NCI-H526 (cell line): ENCODE data around the gene PGM5.
A peak's percentile ranks its signal among the peaks of the same experiment; 100 is the strongest.

Source experiments
- DNase-seq, 2 experiments: peaks; one replicate each; lab custom pipeline; 2025; lab: John Stamatoyannopoulos, UW

PGM5 gene

DNA sequence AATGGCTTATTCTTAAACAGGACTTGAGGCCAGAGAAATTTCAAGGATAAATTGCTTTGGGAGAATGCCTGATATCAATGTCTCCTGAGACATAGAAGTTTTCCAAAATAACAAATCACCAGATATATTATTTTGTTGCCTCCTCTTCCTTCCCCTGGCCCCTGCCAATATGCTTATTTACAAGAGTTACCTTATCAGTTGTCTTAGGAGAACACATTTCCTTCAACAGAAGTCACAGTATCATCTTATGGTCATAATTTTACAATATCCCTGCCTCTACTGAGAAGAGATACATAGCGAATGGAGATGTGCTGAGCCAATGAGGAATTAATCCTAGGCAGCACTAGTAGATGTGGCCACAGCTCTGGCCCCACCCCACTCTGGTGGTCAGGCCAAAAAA is 141.2 kb downstream of the PGM5 start:
- DNase-seq = no peak

DNA sequence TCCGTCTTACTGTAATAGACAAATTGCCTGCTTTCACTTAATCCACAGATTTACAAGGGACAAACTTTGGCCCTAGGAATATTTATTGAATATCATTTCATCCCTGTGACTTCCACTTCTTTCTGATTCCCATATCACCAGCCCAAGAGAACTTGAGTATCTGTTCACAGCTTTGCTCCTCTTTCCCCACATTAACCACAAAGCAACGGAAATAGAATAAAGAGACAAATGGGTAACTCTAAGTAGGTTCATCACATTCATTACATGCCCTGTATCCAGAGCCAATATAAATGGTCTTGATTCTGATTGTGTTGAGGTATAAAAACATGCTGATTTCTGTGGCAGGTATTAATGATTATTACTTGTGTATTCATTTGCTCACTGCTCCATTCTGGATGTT is 142.4 kb downstream of the PGM5 start:
- no peak for DNase-seq

DNA sequence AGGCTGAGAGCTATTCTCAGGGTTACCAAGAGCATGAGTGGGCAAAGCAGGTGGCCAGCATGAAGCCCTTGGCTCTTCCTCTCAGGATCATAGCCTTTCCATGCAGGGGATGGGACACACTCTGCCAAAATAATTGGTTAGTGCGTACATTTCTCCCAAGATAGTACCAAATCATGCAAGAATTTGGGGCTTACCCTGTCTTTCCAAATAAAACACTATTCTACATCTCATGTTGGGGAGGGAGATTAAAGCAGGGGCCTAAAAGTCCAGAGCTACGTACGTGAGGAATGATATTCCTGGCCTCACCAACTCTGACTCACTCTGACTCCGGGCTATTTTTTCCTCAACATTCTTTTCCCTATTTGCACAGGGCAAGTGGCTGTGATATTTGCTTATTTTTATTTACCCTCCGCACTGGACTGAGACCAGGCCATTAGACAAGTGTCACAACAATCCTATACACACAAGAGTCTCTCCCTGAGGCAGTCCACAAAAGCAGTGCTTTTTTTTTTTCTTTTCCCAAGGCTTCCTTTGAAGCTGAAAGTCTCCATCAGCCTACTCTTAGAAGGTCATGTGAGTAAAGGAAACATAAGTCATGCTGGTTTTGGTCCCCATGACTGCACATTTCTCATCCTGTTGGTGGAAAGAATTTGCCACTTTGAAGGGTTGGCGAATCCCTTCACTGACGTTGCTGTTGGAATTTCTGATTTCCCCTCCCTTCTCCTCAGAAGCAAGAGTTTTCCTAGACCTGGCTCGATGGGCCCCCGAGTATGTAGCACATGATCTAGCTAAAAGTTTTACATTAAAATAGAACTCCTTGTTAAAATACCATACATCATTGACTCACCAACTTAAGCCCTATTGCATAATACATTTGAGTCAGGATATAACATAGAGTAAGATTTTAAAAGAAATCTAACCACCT is 144.3 kb downstream of the PGM5 start:
- peak; percentile 35 to 66 for DNase-seq

DNA sequence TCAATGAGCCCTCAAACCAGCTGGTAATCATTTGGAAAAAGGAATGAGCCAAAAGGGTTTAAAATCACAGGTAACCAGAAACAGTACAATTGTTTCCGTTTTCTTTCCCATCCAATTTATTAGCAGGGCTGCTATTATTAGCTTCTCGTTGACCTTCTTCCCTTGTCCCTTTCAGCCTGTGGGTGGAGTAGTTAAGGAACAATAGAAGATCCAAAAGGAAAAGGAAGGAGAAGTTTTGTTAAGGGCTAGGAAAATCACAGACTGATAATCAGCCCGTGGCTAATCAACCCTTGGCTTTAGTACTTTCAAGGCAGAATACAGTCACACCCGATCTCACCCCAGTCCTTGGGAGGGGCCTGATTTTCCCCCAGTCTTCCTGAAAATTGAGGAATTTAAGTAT is 145.9 kb downstream of the PGM5 start:
- DNase-seq = no peak

DNA sequence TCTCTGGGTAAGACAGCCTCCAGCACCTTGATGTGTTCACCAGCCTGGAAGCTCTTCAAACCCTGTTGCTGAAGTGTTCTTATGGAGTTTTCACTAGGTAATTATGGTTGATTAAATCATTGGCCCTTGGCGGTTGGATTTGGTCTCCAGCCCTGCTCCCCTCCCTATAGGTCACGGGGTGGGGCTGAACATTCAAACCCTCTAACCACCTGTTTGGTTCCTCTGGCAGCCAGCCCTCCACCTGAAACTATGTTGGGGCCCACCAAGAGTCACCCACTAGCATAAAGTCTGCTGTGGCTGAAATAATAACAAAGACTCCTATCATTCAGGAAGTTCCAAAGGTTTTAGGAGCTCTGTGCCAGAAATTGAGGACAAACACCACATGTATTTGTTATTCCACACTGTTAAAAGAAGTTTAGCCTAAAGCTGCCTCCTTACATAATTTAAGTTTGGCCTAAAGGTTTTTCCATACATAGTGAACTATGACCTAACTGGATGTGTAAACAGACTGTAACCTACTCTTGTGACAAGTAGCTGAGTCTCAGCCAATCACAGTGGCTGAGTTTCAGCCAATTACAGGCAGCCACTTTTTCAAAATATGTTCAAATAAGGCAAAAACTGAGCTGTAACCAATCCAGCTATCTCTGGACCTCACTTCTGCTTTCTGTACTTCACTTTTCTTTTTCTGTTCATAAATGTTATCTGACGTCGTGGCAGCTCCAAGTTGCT is 149.4 kb downstream of the PGM5 start:
- DNase-seq = no peak

DNA sequence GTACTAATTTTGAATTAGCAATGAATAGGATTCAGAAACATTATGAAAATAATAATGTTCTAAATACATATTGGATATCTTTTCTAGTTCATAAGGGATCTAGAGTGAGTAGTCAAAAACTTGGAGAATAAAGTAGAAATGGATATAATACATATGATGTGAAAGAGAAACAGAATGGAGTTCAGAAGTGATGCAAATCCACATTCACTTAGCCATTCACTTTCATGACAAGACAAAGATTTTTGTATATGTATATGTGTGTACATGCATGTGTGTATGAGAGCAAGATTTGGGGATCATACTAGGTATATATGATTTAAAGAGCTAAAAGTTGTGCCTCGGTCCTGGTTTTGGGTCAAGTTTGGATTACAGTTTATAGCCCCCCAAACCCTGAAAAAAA is 150.1 kb downstream of the PGM5 start:
- DNase-seq = no peak

DNA sequence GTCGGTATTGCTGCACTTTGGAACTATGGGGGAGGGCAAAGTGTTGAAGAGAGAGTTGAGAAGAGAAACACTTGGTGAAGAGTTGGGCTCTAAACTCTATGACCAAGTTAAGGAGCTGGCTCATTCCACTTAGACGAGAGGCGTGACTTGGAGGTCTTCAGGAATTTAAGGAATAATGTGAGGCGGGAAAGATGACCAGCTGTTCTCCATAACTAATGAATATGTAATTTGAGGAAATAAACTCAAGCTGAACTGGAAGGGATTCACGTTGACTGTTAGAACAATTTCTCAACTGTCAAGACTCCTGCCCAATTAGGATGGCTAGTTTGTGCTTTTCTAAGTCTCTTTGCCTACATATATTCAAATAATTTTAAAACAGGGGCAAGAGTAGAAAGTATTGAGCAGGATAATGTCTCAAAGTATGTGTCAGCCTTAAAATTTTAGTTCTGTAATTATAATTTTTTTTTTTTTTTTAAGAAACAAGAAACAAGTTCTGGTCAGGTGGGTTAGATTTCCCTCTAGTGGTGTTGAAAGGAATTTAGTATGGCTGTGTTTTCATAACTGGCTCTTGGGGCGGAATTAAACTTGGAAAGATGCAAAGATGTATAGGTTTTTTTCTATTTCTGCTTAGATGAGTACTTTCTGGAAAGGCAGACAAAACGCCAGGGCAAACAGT is 150.9 kb downstream of the PGM5 start:
- peak in 1 of 2 experiments; percentile 42 for DNase-seq

DNA sequence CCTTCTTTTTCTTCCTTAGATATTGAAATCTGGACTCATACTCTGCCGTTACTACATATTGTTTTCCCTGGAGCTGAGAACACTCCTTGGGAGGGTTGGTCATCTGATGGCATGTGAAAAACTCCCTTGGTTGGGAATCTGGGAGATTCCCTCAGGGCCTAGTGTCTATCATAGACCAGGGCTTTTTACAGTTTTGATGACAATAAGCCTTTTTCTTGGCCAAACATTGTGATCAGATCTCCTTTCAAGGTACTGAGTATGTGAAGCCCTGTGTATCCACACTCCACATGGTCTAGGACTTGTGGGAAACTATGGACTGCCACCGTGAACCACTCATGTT is 151.4 kb downstream of the PGM5 start:
- no peak for DNase-seq

DNA sequence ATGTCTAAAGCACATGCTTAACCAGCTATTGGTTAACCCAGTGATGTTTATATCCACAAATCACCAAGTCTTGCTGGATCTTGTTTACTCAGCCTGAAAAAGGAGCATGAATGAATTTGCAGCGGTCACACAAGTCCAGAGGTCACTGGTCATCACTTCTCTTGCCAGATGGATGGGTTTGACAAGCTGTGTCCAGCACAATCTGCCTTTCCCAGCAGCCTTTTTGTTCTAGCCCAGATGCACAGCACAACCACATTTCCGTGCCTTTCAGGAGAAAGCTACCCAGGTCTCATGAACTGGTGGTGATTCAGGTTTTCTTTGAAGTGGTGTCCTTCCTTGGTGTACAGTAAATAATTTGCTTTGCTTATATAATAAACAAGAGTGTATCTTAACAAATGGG is 152.1 kb downstream of the PGM5 start:
- DNase-seq = no peak

DNA sequence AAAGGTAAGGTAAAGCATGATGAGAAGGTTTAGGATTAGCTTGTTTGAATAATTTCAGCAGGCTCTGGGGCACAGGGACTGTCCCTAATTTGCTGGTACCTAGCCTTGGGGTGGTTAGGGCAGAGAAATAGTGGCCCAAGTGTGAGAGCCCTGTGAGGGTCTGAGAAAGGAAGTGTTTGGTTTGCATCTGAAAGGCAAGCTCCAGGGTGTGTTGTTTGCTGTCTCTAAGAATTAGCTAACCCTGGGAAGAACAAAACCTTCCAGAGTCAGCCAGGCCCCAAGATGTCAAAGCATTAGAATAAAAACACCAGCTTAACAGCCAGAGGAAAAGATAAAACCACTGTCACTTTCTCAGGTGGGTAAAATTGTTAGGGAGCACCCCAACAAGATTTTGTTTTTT is 153.3 kb downstream of the PGM5 start:
- no peak for DNase-seq

DNA sequence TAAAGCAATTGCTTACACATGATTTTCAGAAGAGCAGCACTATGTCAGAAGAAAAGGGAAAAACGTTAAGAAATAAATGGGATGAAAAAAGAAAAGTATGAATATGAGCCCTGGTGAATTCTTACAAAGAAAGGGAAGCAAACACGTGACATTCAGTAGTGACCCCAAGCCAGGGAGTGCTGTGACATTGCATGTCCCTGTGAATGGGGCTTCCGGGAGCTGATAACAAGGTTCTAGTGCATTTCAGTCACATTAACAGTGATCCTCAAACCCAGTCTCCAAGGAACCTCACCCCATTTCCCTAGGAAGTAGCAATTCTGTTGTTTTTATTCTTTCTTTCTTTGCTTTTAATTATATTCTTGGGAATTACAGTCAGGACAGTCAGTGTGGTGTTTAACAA is 157.0 kb downstream of the PGM5 start:
- no peak for DNase-seq

DNA sequence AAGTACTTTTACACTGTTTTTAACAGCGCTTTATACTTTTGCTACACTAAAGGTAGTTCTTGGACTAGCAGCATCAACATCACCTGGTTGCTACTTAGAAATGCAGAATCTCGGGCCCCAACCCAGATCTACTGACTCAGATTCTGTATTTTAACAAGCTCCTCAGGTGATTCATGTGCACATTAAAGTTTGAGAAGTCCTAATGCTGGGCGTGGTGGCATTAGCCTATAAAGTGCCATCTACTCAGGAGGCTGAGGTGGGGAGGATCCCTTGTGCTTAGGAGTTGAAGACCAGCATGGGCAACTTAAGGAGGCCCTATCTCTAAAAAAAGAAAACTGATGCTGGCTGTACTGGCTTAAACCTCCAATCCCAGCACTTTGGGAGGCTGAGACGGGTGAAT is 157.6 kb downstream of the PGM5 start:
- no peak for DNase-seq

DNA sequence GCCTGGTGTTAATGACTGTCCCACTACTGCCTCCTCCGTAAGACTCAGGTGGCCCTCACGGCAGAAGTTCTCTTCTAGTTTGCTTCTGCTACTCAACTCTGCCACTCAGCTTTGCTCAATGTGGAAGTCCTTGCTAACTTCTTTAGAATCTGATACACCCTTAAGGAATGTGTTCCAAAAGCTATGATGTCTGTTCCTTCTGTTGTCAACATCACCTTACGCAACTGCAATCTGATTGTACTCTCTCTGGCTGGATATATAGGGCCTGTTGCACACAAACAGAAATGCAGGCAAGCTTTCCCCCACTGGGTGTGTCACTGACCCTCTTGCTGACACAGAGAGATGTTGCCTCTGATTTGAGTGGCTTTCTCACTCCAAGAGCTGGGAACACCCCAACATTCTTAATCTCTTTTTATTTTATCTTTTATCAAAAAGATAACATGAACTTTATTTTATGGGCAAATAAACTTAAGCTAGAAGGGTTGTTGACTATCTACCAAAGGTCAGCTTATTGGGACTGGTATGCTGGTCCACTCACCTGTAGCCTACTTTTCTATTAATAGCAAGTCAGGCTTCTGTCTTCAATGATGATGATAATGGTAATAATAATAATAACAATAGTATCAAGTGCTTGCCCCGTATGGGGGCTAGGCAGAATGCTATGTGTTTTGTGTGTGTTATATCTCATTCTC is 159.1 kb downstream of the PGM5 start:
- DNase-seq = no peak

DNA sequence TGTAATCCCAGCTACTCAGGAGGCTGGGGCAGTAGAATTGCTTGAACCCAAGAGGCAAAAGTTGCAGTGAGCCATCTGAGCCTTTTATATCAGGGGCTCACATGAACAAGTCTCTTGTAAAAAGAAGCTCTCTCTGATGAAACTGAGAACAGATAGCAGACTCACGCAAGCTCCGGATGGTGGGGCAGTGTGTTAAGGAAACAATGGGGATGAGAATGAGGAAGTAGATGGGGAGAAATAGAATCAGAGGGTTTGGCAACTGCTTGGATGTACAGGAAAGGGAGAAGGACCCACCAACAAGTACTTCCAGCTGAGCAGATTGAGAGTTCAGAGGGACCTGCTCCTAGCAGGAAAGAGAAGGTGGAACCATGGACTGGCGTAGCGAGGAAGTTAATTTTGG is 165.7 kb downstream of the PGM5 start:
- no peak for DNase-seq

DNA sequence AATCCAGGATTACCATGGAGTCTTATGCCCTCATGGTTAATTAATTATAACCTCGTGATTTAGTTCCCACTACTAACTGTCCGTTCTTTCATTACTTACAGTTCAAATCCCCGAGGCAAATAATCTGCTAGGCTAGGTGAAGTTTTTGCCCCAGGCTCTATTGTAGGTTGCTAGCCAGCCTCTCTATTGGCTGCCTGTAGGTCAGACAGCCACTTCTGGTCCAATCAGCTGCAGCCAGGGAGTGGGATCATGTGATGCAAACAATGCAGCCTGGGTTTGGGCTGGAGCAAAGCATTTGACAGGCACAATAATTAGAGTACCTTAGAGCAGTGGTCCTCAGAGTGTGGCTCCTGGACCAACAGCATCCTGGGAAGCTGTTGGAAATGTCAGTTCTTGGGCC is 166.5 kb downstream of the PGM5 start:
- peak; percentile 74 to 81 for DNase-seq

DNA sequence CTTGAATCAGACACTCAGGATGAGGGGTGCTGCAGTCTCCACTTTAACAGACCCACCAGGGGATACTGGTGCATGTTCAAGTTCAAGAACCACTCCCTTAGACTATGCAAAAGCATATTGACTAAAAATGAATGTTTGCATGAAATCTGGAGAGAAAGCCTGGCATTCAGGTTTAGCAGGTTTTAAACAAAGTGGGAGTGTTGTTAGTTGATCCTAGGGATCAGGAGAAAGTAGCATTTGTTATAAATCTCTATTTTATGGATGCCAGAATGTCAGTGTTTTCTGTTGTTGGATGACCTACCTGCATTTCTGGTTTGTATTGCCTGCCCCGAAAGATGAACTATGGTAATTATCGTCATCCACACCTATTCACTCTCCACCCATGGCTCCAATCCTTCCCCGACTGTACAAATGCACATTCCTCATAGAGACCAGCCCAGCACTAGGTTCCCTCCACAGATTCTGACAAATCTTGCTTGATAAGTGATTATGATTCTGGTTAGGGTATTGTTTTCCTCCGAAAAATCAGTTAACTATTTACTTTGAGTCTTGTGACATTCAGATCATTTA is 167.0 kb downstream of the PGM5 start:
- DNase-seq = peak; percentile 84 to 91

DNA sequence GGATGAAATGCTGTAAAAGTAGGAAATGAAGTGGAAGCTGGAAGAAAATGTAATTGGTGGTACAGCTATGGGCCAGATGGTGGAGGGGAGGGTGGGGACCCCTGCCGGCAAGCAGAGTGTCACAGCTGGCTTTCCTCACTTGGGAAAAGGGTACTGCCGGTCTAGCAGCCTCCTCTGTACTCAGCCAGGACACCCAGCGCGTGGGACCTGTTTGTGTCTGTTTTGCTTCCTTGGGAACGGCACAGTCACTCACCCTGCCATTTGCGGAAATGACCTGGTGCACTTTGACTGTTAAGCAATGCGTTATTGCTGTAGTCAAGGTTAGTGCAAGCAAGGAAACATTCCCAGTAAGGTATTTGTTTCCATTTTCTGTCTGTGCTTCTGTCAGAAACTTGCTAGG is 174.2 kb downstream of the PGM5 start:
- no peak for DNase-seq

DNA sequence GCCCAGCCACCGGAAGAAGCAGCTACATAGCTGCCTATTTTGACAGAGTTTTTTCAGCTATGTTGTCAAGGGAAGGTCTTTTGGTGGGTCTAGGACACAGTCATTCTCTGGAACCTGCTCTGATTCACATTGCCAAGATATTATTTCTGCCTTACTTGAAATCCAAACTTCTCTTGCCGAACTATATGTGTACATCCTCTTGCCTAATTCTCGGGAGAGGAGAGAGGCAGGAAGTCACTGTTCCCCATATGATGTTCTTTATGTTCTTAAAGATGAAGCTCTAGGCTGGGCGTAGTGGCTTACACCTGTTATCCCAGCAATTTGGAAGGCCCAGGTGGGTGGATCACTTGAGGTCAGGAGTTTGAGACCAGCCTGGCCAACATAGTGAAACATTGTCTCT is 175.7 kb downstream of the PGM5 start:
- no peak for DNase-seq

DNA sequence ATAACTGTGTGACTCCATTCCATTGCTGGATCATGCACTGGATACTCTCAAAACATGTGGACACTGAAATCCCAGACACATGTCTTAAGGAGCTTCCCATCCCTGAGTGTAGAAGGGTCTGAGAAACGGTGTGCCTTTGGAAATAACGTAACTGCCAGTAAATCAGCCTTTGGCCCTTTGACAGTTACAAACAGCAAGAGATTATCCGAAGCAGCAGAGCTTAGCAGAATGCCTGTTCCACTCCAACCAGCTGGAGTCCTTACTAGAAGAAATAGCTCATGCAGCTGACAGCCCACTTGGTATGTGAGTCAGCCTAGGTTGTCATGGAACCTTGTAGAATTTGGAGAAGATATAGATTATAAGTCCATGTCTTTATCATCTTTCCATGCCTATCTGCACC is 177.3 kb downstream of the PGM5 start:
- peak in 1 of 2 experiments; percentile 19 for DNase-seq

DNA sequence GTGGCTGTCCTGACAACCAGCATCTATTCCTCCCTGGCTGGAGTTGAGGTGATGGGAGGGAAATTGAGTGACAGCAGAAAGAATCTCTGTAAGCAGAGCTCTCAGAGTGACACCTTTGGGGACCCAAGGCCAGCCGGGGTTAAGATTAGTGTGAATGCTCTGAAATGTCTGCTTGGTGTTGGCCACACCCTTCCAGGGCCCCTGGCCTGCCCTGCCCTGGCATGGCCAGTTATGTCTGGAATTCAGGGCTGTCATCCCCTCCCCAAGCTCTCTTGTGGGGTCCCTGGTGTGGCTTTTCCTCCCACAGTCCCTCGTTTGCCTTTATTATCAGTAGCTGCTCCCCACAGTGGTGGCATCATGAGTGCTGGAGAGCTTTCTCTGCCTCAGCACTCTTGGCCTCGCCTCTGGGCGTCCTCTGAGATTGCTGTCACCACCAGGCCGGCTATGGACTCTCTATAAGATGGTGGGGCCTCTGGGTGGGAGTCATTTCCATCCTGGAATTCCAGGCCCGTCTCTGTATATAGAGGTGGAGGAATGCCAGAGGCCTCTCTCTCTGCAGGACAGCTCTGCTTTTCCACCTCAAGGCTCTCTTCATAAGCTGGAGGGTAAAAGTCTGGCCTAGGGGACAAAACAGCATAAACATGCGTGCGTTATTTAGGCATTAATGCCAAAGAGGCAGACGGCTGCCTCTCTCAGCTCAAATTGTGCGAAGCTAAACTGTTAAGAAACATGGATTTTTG is 180.6 kb downstream of the PGM5 start:
- DNase-seq = no peak

DNA sequence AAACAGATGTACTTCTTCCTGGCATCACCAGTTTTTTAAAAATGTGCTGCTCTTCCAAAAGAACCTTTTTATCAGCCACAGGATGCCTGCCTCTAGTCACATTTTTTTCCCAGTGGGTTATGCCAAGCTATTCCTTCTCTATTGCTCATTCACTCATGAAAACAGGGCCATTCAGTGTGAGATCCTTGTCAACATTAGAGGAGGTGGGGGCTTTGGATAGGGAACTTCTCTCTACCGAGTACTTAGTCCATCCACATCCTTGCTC is 181.1 kb downstream of the PGM5 start:
- no peak for DNase-seq

DNA sequence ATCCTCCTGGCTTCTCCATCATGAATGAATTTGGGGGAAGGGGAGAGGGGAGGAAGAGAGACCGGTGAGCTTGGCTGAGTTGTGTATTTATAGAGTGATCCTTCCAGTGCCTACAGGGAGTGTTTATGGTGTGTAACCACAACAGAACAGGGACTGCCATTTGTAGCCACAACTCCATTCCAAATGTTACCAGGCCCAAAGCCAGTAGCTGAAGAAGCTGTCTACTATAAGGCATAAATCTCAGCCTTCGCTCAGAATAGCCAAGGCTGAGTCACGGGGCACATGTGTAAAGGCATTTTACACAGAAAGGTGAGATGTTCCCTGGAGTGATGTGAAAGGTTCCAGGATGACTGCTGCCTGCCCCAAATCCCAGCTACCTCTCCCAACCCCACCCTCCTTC is 181.8 kb downstream of the PGM5 start:
- DNase-seq = no peak
